ENCODE results near the gene ABHD5. TPM values are rescaled to one million over a fixed set of nuclear protein-coding genes. Genes with fewer than 3 reads are reported as not detected.

The ABHD5 gene
- total and polyA plus RNA-seq, 12 donors, result 6.1 to 43.4 (median 21.9) TPM

DNA sequence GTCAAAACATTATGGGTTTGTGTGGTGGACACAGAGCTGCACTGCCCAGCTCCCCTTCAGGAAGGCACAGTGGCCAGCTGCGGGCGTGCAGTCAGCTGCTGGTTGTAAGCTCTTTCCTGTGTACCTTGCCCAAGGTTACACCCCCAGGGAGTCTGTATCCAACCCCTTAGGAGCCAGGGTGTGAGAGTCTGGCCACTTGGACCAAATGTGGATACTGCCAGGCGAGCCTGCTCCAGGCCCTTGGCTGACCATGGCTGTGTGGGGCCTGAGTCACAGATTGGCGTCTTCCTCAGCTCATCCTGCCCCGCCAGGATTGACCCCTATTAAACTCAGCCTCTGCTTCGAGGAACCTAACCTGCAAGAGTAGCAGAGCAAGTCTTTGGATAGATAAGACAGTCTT, 56.9 kb downstream of the ABHD5 start:
- WGBS, 4 donors, result 39 to 70% (median 68%) methylated on average over 3 to 6 of the region's 6 CpGs
- Histone ChIP-seq H3K4me3 (no peak overlapping the region), H3K4me1 (replicated peaks in 1 of 2) (peaks cover 0 to 5% of the 10 kb centered on the region in 2 donors), H3K36me3 (replicated peaks in 1 of 2) (no peaks in the 10 kb centered on the region), H3K9me3 (replicated peaks in 1 of 3) (no peaks in the 10 kb centered on the region), H3K27me3 (no peaks in the 10 kb centered on the region), H3K27ac (peak overlapping the region in 1 of 5 donors; percentile 33)
- TF ChIP-seq, protein P1, sequence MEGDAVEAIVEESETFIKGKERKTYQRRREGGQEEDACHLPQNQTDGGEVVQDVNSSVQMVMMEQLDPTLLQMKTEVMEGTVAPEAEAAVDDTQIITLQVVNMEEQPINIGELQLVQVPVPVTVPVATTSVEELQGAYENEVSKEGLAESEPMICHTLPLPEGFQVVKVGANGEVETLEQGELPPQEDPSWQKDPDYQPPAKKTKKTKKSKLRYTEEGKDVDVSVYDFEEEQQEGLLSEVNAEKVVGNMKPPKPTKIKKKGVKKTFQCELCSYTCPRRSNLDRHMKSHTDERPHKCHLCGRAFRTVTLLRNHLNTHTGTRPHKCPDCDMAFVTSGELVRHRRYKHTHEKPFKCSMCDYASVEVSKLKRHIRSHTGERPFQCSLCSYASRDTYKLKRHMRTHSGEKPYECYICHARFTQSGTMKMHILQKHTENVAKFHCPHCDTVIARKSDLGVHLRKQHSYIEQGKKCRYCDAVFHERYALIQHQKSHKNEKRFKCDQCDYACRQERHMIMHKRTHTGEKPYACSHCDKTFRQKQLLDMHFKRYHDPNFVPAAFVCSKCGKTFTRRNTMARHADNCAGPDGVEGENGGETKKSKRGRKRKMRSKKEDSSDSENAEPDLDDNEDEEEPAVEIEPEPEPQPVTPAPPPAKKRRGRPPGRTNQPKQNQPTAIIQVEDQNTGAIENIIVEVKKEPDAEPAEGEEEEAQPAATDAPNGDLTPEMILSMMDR (IDR thresholded peaks at IDR 0.05), result no peak
- DNase-seq, result no peak
- intact Hi-C loops (cut with DNase I), result no loop called here

- peak overlapping the region in 1 of 5 donors; percentile 33 for H3K27ac ChIP-seq
- intact Hi-C loops (cut with DNase I), result no loop called here
- H3K4me3 ChIP-seq, result no peak overlapping the region
- WGBS, 4 donors, result 49 to 86% (median 53%) methylated on average over 2 to 5 of the region's 5 CpGs
- no peak for TF ChIP-seq POLR2A (IDR thresholded peaks at IDR 0.05)
- TF ChIP-seq, protein P1 (IDR thresholded peaks at IDR 0.05), result no peak
- H3K27me3 ChIP-seq, result no peaks in the 10 kb centered on the region
- no peaks in the 10 kb centered on the region for H3K36me3 ChIP-seq (replicated peaks in 1 of 2)
- H3K9me3 ChIP-seq (replicated peaks in 1 of 3), result no peaks in the 10 kb centered on the region
- H3K4me1 ChIP-seq (replicated peaks in 1 of 2), result no peaks in the 10 kb centered on the region
- peak in 3 of 7 donors; percentile 10 to 62 (median 37) for DNase-seq
These were observed 57.4 kb downstream of the ABHD5 start for GRCh38 chr3:43748179-43748578.

DNA sequence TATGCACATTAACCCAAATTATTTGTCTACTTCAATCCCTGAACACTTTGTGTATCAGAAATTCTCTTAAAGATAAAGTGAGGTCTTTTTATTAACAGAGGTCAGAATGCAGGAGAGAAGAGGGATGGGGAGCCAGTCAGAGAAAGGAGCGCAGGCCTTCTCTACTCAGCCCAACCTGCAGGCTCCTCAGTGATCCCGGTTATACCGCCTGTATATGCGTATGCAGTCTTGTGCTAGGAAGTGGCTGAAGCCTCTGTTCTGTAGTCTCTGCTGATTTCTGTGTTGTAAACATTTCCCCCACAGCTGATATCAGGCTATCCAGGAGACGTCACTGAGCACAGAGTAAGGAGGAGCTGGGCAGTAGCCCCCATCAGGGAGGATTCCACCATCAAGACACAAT, 57.9 kb downstream of the ABHD5 start:
- TF ChIP-seq, protein P1 (IDR thresholded peaks at IDR 0.05), result no peak
- TF ChIP-seq POLR2A (IDR thresholded peaks at IDR 0.05), result no peak
- Histone ChIP-seq H3K9me3 (replicated peaks in 1 of 3) (no peaks in the 10 kb centered on the region), H3K4me1 (replicated peaks in 1 of 2) (no peaks in the 10 kb centered on the region), H3K27ac (peak overlapping the region in 1 of 5 donors; percentile 33), H3K4me3 (no peak overlapping the region), H3K36me3 (replicated peaks in 1 of 2) (no peaks in the 10 kb centered on the region), H3K27me3 (no peaks in the 10 kb centered on the region)
- no peak for DNase-seq
- intact Hi-C loops (cut with DNase I), result no loop called here
- 81 to 94% (median 87%) methylated on average over 5 of the region's 5 CpGs for WGBS, 4 donors

GRCh38 chr3:43752905-43753304, 62.2 kb downstream of the ABHD5 start:
- no peak for DNase-seq
- WGBS, 4 donors, result 82 to 92% (median 90%) methylated on average over 3 of the region's 3 CpGs
- Histone ChIP-seq H3K4me3 (no peak overlapping the region), H3K27me3 (no peaks in the 10 kb centered on the region), H3K4me1 (replicated peaks in 1 of 2) (no peaks in the 10 kb centered on the region), H3K27ac (no peak overlapping the region), H3K9me3 (replicated peaks in 1 of 3) (no peaks in the 10 kb centered on the region), H3K36me3 (replicated peaks in 1 of 2) (no peaks in the 10 kb centered on the region)
- no peak for TF ChIP-seq POLR2A (IDR thresholded peaks at IDR 0.05)
- TF ChIP-seq, protein P1 (IDR thresholded peaks at IDR 0.05), result no peak
- intact Hi-C loops (cut with DNase I), result no loop called here
